ENCODE data around the gene TBC1D16.

TBC1D16 gene

GRCh38 chr17:79935197-79935885, 100.3 kb downstream of the TBC1D16 start:
- no peak for DNase-seq

DNA sequence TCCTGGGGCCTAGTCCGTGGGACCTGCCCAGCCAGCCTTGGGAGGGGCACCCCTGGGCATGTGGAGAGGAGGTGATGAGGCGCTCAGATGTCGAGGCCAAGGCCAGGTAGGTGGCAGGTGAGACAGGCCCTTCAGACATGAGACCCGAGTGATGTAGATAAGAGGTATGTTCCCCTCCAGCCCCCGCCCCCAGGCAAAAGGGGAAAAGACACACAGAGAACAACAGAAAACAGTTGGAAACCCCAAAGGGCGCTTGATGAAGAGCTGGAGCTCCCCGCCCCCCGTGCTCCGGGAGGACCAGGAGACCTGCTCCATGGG, 101.1 kb downstream of the TBC1D16 start:
- no peak for DNase-seq

GRCh38 chr17:79933863-79934652, 101.6 kb downstream of the TBC1D16 start:
- peak; percentile 26 for DNase-seq

DNA sequence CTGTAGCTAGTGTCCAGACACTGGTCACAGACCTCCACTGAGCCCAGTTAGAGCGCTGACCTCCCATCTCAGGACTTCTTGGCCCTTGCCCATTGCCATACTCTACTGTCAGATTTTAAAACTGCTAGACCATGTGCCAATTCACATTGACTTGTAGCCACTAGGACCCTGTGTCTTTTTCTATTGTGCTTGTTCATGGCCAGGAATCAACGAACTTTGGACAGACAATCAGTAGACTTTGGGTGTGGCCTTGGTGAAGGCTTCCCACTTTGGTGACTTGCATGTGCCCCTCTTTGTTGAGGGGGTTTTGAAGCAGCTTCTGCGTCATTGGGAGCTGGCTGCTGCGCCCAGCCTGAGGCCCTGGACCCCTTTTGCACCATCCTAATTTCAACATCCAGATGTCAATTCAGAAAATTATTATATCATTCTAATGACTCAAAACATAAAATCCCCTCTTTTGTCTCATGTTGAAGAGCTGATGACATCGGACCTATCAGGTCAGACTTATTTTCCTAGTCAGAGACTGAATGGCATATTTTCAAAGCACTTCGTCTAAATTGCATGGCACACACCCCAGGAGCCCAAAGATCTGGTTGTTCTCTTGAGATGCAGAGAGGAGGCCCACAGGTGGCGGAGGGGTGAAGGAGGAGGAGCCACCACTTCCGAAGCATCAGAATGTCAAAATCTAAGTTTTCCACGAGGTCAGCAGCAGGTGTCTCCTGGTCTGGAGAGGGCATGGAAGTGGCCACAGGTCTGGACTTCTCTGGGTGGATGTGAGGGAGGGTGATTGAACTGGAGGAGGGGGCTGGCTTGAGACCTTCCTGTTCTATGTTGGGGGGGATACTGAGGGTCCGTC, 103.0 kb downstream of the TBC1D16 start:
- DNase-seq = no peak

DNA sequence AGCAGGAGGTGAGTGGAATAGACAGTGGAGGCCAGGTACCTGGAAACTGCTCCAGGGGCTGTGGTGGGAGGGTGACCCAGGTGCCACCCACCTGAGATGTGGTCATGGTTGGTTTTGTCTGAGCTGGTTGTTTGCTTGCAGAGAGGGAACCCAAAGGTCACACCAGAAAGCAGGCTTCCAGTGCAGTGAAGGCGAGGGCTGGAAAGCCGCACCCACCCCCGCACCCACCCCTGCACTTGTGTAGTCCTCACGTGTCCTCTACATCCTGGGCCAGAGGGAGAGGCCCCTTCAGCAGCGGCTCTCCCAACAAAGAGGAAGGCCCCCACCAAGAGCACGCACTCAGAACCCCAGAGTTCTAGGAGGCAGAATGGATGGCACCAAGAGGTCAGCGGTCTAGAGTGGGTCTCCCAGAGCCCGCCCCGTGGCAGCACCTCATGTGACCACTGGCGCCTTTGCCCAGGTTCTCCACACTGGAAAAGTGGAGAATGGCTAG, 103.8 kb downstream of the TBC1D16 start:
- no peak for DNase-seq

DNA sequence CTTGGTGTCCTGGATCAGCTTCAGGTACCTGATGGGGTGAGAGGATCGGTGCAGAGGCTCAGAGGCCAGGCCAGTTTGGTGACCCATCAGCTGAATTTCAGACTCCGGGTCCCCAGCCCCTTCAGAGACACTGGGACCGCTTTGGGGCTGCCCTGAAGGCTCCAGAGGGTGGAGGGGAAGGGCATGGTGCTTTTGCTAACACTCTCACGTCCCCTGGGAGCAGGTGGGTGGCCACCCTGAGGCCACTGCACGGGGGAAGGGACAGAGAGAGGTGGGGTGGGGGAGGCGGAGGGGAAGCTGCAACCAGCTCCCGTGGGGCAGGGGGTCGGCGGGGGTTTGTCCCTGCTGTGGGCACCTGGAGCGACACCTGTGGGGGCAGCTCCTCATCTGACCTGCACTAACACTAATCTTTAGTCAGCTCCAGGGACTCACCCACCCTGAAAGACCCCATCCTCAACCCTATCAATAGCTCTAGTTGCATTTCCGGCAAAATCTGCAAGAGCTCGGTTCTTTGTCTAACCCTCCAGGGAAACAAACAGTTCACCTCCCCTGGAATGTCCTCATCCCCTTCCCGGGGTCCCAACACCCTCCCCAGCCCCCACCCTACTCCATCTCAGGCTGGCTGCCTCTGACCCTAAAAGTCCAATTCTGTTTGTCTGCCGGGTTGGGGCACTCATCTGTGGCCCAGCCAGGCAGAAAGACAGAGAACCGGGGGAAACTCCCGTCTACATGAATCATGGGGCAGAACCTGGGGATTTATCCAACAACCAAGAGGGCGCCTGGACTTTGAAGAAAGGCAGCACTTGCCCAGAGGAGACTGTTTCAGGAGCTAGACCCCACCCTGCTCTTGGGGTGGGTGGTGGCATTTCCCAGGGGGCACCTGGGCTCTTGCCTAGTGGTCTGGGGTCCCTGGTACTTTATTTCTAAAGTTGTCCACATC, 104.5 kb downstream of the TBC1D16 start:
- DNase-seq = no peak

DNA sequence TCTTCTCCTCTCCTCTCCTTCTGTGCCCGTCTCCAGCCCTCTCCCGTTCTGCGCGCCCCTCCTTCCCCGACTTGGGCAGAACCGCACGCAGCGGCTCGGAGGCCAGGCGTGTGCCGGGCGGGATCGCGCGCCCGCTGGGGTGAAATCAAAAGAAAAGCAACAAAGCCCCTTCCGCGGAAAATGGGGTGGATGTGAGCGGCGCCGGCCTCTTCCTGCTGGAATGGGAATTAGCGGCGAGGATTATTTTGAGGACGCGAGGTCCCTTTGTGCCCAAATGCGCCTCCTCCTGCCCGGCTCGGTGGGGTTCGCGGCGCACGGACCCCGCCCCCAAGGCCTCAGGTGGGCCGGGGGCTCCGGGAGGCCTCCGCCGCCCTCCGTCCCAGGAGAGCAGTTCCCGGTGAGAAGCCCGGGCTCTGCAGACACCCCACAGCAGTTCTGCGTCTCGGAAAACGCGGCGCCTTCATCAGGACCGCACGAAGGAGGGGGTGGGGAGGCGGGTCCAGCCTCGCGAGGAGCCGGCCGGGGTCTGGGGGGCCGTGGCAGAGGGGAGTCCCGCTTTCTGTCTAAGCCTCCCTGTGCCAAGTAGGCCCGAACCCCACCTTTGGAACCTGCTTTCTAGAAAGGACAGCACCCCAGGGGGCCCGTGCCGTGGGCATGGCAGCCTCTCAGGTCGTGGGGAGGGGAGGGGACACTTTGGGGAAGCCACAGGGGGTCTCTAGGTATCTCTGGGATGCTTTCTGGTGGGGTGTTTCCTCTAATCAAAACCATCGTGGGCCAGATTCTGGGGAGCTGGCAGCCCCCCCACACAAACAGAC, 105.4 kb downstream of the TBC1D16 start:
- DNase-seq = no peak

DNA sequence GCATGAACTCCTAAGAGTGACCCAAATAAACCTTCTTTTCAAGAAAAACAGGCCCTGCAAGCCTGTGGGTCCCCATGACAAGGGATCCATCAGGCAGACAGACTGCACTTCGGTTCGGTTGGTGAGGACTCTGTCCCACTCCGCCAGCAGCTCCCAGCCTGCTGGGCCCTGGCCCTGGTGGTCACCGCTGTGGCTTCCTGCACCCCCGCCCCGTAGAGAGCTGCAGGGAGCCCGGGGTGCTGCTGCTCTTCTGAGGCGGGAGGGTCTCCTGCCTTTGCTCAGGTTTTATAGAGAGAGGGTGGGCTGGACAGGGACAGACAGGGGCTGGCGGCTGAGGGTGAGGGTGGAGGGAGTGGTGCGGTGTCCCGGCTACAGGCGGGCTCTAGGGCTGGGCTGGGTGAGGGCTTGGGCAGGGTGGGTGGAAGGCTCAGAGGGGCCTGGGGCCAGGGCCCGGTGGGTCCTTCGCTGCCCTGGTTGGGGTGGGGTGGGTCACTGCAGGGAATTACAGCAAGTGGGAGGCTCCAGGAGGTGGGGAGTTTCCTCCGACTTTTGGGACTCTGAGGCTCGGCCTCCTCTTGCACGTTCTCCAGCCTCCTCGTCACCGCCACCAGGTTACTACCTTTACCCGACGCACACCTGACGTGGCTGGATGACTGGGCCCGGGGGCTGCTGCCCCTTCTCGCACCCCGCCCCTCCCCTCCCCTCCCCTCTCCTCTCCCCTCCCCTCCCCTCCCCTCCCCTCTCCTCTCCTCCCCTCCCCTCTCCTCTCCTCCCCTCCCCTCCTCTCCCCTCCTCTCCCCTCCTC, 106.2 kb downstream of the TBC1D16 start:
- no peak for DNase-seq

GRCh38 chr17:79928502-79929256, 107.0 kb downstream of the TBC1D16 start:
- no peak for DNase-seq

- DNase-seq = no peak
These were observed 107.8 kb downstream of the TBC1D16 start for GRCh38 chr17:79927688-79928501.

GRCh38 chr17:79927136-79927661, 108.5 kb downstream of the TBC1D16 start:
- DNase-seq = no peak

GRCh38 chr17:79926605-79927135, 109.0 kb downstream of the TBC1D16 start:
- DNase-seq = no peak

DNA sequence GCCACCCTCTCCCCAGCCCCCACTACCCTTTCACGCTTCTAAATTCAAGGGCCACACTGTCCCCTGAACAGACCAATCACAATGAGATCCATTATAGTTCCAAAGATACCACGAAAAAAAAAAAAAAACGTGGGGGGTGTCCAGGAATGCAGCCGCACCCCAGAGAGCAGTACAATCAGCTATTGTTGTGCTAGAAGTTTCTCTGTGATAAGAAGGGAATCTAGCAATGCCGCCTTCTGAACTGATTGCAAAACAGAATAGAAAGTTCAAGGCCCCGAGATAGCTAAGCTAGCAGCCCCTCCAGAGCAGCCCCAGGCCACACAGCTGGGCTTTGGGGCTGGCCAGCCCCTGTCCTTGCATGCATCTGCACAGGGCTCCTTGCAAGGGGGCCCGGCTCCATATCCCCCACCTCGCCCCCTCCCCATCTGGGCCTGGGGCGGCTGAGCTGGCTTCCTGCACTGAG, 109.5 kb downstream of the TBC1D16 start:
- no peak for DNase-seq

- no peak for DNase-seq
These were observed 110.3 kb downstream of the TBC1D16 start for GRCh38 chr17:79925242-79925957.

DNA sequence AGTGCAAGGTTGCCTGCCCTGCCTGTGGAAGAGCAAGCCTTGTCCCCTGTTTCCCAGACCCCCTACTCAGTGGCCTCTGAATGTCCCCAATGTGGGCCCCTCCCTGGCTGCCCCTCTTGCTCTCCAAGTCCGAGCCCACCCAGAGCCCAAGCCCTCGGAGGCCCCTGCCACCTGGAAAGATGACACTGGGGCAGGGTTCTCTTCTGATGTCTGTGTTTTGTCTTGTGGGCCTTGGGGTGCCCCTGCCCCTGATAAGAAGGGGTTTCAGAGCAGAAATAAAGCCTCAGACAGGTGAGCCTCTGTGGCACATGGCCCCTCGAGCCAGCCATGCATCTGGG, 111.1 kb downstream of the TBC1D16 start:
- DNase-seq = no peak

DNA sequence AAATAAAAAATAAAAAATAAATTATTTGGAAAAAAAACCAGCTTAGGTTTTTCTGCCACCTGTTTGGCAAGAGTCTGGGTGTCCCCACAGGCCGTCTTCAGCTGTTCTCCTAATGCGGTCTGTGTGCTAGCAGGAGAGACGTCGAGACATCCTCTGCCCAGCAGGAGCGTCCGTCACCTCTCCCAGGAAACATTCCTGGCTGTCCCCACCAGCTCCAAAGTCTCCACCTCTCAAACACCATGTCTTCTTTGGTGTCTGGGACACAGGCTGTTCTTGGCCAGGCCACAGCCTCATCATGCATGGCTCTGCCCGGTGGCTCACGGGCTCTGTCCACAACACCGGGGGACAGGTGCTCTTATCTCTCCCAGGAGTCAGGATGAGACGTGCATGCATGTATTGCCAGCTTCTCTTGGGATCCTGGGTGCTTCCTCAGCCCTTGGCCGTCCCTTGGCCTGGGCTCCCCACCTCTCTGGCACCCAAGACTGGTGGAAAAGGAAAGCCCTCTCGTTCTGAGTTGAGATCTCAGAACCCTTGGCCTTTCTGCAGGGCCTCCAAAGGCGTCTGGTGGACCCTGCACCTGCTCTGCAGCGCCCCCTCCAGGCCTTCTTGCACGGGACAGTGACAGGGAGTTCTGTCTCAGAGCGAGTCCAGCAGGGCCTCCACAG, 111.6 kb downstream of the TBC1D16 start:
- peak; percentile 79 for DNase-seq

GRCh38 chr17:79922798-79923197, 112.9 kb downstream of the TBC1D16 start:
- no peak for DNase-seq

All from activated CD4-positive, alpha-beta T cell treated with anti-CD3 and anti-CD28 coated beads for 48 hours (primary cell).